IMR-90 (cell line): Measurements from ENCODE around the gene ELK3. TPM values are rescaled to one million over a fixed set of nuclear protein-coding genes. Genes with fewer than 3 reads are reported as not detected.

Source experiments
- ATAC-seq: fragments of 200-7000 bp; cut with Tn5 transposase; 2 replicates; pipeline ENCODE4 v1.9.1; 2020; ENCODE audit warnings: low read depth, mild to moderate bottlenecking, moderate library complexity
- BruUV-seq: library from RNA; stranded (reverse); fragments of 400-500 nt; replicated peaks from 2 replicates; lab custom pipeline; 2021; lab: Mats Ljungman, UMichigan
- CTCF ChIA-PET: fragments of 300-600 bp; formaldehyde crosslinking; extraction: SDS; loops from one replicate; lab custom pipeline; 2021; ENCODE audit warnings: antibody characterized with exemption; lab: Yijun Ruan, JAX
- POLR2A ChIA-PET: fragments of 300-600 bp; sonication (Branson Sonifier 250); formaldehyde crosslinking; loops from one replicate; lab custom pipeline; 2022; ENCODE audit warnings: antibody characterized with exemption; ENCODE audit not compliant: unreplicated experiment; lab: Charles Lee
- DNase-seq: peaks from one replicate; pipeline ENCODE4 v3.0.0; 2013
- H2AFZ ChIP-seq: replicated peaks from 2 replicates; pipeline ENCODE3; 2013; ENCODE audit warnings: low read length, mild to moderate bottlenecking; ENCODE audit not compliant: poor library complexity
- H2AK5ac ChIP-seq: 2 replicates; pipeline ENCODE4 v1.6.1; 2013; ENCODE audit warnings: low read depth, low read length, inconsistent platforms
- H2AK9ac ChIP-seq: replicated peaks from 2 replicates; pipeline ENCODE3; 2013; ENCODE audit warnings: mild to moderate bottlenecking, low read depth, low read length, moderate library complexity; ENCODE audit not compliant: poor library complexity
- H2BK120ac ChIP-seq: 2 replicates; pipeline ENCODE4 v1.6.1; 2013; ENCODE audit warnings: low read depth, low read length, inconsistent platforms
- H2BK15ac ChIP-seq: 3 replicates; pipeline ENCODE4 v1.6.1; 2013; ENCODE audit warnings: low read depth, low read length, inconsistent platforms
- H2BK20ac ChIP-seq: 2 replicates; pipeline ENCODE4 v1.6.1; 2013; ENCODE audit warnings: low read depth, mild to moderate bottlenecking, inconsistent platforms, low read length, moderate library complexity
- H2BK5ac ChIP-seq: 2 replicates; pipeline ENCODE4 v1.6.1; 2013; ENCODE audit warnings: mild to moderate bottlenecking, low read depth, low read length, inconsistent platforms; ENCODE audit not compliant: poor library complexity, severe bottlenecking
- H3K14ac ChIP-seq: replicated peaks from 2 replicates; pipeline ENCODE4 v1.6.1; 2013; ENCODE audit warnings: low read depth, low read length, inconsistent platforms
- H3K18ac ChIP-seq: 2 replicates; pipeline ENCODE4 v1.6.1; 2013; ENCODE audit warnings: low read depth, low read length, control low read depth
- H3K23ac ChIP-seq: 2 replicates; pipeline ENCODE4 v1.6.1; 2013; ENCODE audit warnings: low read depth, low read length, inconsistent platforms
- H3K27ac ChIP-seq: 2 replicates; pipeline ENCODE4 v1.5.1; 2013; ENCODE audit warnings: mild to moderate bottlenecking, control low read depth, low read length; ENCODE audit not compliant: insufficient read depth
- H3K27me3 ChIP-seq: 2 replicates; pipeline ENCODE4 v1.6.1; 2013; ENCODE audit warnings: low read length; ENCODE audit not compliant: control insufficient read depth, insufficient read depth
- H3K36me3 ChIP-seq: 2 replicates; pipeline ENCODE4 v1.6.1; 2013; ENCODE audit warnings: low read length, mixed read lengths; ENCODE audit not compliant: control insufficient read depth, insufficient read depth
- H3K4ac ChIP-seq: 2 replicates; pipeline ENCODE4 v1.6.1; 2013; ENCODE audit warnings: low read depth, low read length, inconsistent platforms
- H3K4me1 ChIP-seq: 2 replicates; pipeline ENCODE4 v1.6.1; 2013; ENCODE audit warnings: low read length, mixed read lengths; ENCODE audit not compliant: control insufficient read depth, insufficient read depth
- H3K4me2 ChIP-seq: 2 replicates; pipeline ENCODE4 v1.6.1; 2013; ENCODE audit warnings: low read depth, mild to moderate bottlenecking, control low read depth, low read length, moderate library complexity
- H3K4me3 ChIP-seq: 2 replicates; pipeline ENCODE4 v1.5.1; 2013; ENCODE audit warnings: low read depth, mild to moderate bottlenecking, control low read depth, low read length, moderate library complexity; ENCODE audit not compliant: insufficient read depth
- H3K56ac ChIP-seq: 2 replicates; pipeline ENCODE4 v1.6.1; 2013; ENCODE audit warnings: low read length, inconsistent platforms; ENCODE audit not compliant: insufficient read depth; ENCODE audit errors: extremely low read depth
- H3K79me1 ChIP-seq, 2 experiments: 2 replicates each; pipeline ENCODE4 v1.6.1; 2013; ENCODE audit warnings: low read length in 2 of 2, inconsistent platforms in 1 of 2, low read depth in 1 of 2
- H3K9ac ChIP-seq: 2 replicates; pipeline ENCODE4 v1.6.1; 2013; ENCODE audit warnings: low read depth, low read length, control low read depth
- H3K9me1 ChIP-seq: 2 replicates; pipeline ENCODE4 v1.6.1; 2013; ENCODE audit warnings: low read length, inconsistent platforms; ENCODE audit not compliant: insufficient read depth
- H3K9me3 ChIP-seq: 2 replicates; pipeline ENCODE4 v1.6.1; 2013; ENCODE audit warnings: low read length; ENCODE audit not compliant: control insufficient read depth, insufficient read depth
- H4K20me1 ChIP-seq: 2 replicates; pipeline ENCODE4 v1.6.1; 2013; ENCODE audit warnings: low read length, inconsistent platforms; ENCODE audit not compliant: insufficient read depth
- H4K5ac ChIP-seq: 2 replicates; pipeline ENCODE4 v1.6.1; 2013; ENCODE audit warnings: mild to moderate bottlenecking, low read depth, low read length, control low read depth
- H4K8ac ChIP-seq, 2 experiments: 2 replicates each; pipeline ENCODE4 v1.6.1; 2013; ENCODE audit warnings: low read depth in 2 of 2, low read length in 2 of 2, control low read depth in 1 of 2, inconsistent platforms in 1 of 2
- H4K91ac ChIP-seq: 2 replicates; pipeline ENCODE4 v1.6.1; 2013; ENCODE audit warnings: low read depth, low read length, inconsistent platforms; ENCODE audit not compliant: insufficient read depth
- CEBPB ChIP-seq: IDR thresholded peaks from 2 replicates; pipeline ENCODE4 v1.6.1; 2012; ENCODE audit warnings: low read depth, low read length, improper control_type of control experiment
- MAFK ChIP-seq: IDR thresholded peaks from 2 replicates; pipeline ENCODE4 v1.6.1; 2012; ENCODE audit warnings: low read depth, low read length, improper control_type of control experiment
- USF2 ChIP-seq: fragments of 150-350 bp; IDR thresholded peaks from 2 replicates; pipeline ENCODE4 v1.6.1; 2017; ENCODE audit warnings: mild to moderate bottlenecking, antibody characterized with exemption, low read length, low read depth
- dilution Hi-C: fragments of 300-500 bp; cut with HindIII; formaldehyde crosslinking; loops from one replicate; pipeline ENCODE4 v1.14.3; 2018; ENCODE audit warnings: low sequenced_read_pairs; ENCODE audit not compliant: unreplicated experiment
- in situ Hi-C: fragments of 300-500 bp; cut with MboI; formaldehyde crosslinking; loops from 3 replicates; pipeline ENCODE4 v1.14.3; 2019; ENCODE audit warnings: low sequenced_read_pairs, inconsistent platforms, mixed read lengths
- intact Hi-C: fragments of 100-400 bp; cut with micrococcal nuclease; formaldehyde crosslinking; loops from 2 replicates; pipeline ENCODE4 v1.10.0; 2022
- polyA plus RNA-seq, 3 experiments: library from polyadenylated mRNA; depleted of rRNA; stranded (reverse); fragments of >200 nt; gene quantifications; 2 replicates each; pipeline ENCODE4 v1.2.3, GENCODE V29; 2012; ENCODE audit warnings: low replicate concordance in 1 of 3
- total RNA-seq: library from RNA; depleted of rRNA; stranded (reverse); fragments of >200 nt; gene quantifications from 2 replicates; pipeline ENCODE4 v1.2.3, GENCODE V29; 2012

Gene ELK3
- total and polyA plus RNA-seq, 2 of the 4 experiments (the other 2 are of a cell fraction), result 14.5 to 27.5 TPM

GRCh38 chr12:96274331-96274730 is 80.2 kb downstream of the ELK3 start:
- Histone ChIP-seq H3K9ac (no peak overlapping the region), H2AK5ac (no peak overlapping the region), H3K79me1 (peaks cover 23 to 37% of the 10 kb centered on the region in 2 experiments), H2AK9ac (no peak overlapping the region), H3K56ac (no peak overlapping the region), H3K4ac (no peak overlapping the region), H3K4me3 (no peak overlapping the region), H4K91ac (no peak overlapping the region), H3K4me1 (peaks cover 5% of the 10 kb centered on the region), H3K27ac (no peak overlapping the region), H3K14ac (no peak overlapping the region), H4K5ac (no peak overlapping the region), H3K4me2 (peak overlapping the region; percentile 42; the same call in 1 of the 2 replicates), H3K9me1 (no peaks in the 10 kb centered on the region; the same call in none of the 2 replicates), H2BK5ac (no peak overlapping the region), H3K23ac (no peak overlapping the region), H3K27me3 (no peaks in the 10 kb centered on the region), H3K18ac (no peak overlapping the region), H4K20me1 (peaks cover 4% of the 10 kb centered on the region; the same call in 1 of the 2 replicates), H3K36me3 (peaks cover 22% of the 10 kb centered on the region), H4K8ac (no peak overlapping the region), H2BK120ac (no peak overlapping the region), H2BK15ac (no peak overlapping the region), H2AFZ (no peak overlapping the region), H2BK20ac (no peak overlapping the region), H3K9me3 (no peaks in the 10 kb centered on the region)
- TF ChIP-seq USF2 (no peak), CEBPB (no peak), MAFK (peak; percentile 46; the same call in 1 of the 2 replicates)
- CTCF ChIA-PET, result interaction anchor here (1.0 kb wide), 1 partner anchor 214 kb away, joined by 3 read pairs; no protein-coding TSS in a partner anchor
- peak; percentile 77 for DNase-seq
- dilution Hi-C loops (no loop called here), intact Hi-C loops (loop anchor here (10.0 kb wide), 1 partner anchor 120 kb away; no protein-coding TSS in a partner anchor), in situ Hi-C loops (no loop called here)
- ATAC-seq, result peak; percentile 70
- BruUV-seq, result no TSS peak
- POLR2A ChIA-PET, result no interaction called here
